Inferior parietal cortex (tissue), 1 donor: Measurements from ENCODE around the gene LGALS3BP.

Experiments used
- DNase-seq: peaks from one replicate; pipeline ENCODE4 v3.0.0-alpha.2; 2016; ENCODE audit errors: extremely low spot score

The LGALS3BP gene

DNA sequence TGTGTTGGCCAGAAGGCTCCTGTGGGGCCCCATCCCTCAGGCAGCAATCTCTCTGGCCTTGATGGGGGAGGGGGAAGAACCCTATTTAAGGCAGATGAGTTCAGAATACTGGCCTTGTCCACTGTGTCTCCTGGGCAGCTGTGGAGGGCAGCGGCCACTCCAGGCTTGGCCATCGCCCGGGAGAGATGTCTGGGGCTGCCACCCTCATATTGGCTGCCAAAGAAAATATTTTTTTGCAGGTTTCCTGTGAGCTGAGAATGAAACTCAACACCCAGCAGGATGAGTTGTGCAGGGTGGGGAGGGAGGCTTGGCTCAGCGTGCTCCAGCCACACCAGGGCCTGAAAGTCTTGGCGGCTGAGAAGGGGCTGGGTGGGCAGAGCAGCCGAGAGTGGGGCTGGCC lies 40.1 kb downstream of the LGALS3BP start:
- DNase-seq = no peak

DNA sequence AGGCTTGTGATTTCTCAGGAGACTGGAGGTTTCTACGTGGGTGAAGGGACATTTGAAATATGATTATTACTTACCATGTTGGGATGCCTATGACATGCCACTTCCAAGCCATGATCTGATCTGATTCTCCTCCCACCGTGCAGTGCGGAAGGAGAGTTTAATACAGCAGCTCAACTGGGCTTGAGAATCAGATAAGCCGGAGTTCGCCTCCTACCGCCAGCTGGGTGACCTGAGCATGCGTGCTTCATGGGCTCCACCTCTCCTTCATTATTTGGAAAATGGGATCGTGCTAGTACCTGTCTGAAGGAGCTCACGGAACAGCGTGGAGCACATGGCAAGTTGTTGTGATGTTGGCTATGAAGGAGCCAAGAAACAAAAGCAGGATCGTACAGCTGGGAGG lies 42.2 kb downstream of the LGALS3BP start:
- DNase-seq = no peak

DNA sequence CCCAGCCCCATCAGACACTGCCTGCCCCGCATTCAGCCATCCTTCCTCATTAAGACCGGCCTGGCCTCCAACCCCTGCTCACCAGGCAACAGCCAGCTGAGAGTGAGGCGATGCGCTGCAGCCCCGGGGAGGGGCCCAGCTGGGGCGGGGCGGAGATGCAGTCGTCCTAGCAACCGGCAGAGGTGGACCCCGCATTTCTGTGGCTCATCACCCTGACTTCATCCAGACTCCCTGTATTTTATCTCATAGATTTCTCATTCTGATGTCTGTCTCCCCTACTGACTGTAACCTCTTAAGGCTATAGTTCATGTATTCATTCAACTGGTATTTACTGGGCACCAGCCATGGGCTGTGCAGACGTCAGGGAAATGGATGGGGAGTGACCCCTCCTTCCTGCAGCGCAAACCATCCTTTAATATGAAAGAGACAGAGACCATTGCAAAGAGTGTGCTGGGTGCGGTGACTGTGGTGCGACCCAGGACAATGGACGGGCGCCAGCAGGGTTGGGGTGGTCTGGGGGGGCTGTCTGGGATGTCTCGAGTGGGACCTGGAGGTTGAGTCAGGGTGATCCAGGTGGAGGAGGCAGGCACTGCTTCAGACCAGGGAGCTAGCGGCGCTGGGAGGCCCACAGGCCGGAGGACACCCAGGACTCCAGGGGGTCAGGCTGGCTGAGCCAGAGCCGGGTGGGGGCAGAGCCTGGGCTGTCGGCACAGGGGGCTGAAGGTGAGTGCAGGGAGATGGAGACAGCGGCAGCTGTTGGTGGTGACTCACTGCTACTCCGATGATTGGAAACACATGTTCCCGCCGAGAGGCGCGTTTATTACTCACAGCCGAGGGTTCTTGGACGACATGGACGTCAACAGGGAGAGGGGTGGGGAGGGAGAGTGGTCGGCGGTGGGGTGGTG lies 44.1 kb downstream of the LGALS3BP start:
- no peak for DNase-seq

DNA sequence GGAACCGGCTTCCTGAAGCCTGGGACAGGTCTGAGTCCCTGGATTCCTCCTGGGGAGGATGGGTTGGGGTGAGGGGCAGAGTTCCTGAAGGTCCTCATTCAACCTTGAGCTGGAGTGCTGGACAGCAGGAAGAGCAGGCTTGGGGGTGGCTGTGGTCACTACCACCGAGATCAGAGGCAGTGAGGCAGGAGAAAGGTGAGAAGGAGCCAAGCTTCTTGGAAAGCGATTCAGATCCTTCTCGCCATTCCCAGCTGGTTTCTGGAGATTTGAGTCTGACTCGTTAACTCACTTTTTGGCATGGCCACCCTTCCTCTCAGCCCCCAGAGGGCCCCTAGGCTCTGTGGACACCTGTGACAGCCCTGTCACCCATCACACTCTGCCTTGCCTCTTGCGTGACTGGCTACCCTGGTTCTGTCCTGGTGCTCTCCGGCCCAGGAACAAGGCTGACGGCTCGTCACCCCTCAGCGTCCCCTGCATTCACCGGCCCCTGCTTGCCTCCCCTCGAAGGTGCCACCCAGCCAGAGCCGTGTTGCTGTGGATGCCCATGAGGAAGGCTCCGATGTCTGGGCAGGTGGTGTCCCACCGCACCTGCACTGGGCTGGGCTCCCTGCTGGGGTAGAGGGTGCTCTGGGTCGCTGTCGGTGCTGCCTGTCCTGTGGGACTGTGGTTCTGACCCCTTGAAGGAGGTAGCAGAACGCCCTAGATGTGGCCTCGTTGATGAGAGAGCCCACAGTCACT lies 44.9 kb downstream of the LGALS3BP start:
- DNase-seq = no peak

- no peak for DNase-seq
Observed at GRCh38 chr17:78933959-78934568, 45.7 kb downstream of the LGALS3BP start.

GRCh38 chr17:78933025-78933958 lies 46.4 kb downstream of the LGALS3BP start:
- no peak for DNase-seq

DNA sequence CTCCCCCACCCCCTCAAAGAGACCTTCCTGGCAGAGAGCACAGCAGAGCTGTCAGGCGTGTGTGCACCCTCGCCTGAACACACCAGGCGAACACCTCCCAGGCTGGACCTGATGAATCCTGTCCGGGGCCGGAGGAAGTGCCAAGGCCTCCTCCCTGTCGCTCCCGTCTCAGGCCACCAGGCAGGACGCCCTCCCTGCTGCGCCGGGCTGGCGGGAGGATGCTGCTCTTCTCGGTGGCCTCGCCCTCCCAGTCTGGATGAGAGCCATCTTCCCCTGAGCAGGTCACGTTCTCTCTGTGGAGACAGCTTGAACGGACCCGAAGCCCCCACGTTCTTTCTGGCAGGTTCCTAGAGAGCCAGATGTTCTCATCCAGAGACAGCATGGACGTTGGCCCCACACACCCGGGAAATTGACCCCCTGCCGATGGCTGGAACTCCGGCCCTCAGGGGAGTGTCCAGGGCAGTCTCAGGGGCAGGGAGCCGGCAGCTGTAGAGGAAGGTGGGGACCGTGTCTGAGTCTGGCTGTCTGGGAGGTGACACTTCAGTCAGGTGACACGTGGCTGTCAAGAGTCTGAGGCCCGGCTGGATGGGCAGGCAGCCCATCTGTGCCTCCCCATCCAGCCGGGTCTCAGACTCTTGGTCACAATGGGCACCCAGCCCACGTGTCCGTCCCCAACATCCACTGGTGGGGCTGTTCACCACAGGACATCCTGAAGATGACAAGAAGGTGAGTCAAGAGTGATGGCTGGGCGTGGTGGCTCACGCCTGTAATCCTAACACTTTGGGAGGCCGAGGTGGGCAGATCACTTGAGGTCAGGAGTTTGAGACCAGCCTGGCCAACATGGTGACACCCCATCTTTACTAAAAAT lies 49.6 kb downstream of the LGALS3BP start:
- no peak for DNase-seq

- DNase-seq = peak; percentile 61
Observed at GRCh38 chr17:78925662-78926555, 53.8 kb downstream of the LGALS3BP start.

DNA sequence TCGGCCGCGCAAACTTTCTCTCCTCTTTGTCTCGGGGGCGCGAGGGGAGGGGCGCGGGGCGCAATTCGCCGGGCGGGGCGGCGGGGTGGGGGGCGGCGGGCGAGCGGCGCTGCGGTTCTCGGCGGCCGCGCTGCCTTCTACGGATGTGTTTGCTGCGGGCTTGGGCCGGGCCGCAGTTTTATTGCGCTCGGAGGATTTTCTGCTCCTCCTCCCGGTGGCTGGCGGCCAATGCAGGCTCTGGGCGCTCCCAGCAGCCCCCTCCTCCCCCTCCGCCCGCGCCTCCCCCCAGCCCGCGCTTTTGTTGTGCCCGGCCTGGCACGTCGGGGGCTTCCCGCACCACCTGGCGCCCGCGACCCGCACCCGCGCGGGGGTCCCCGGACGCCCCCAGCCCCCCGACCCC lies 54.5 kb downstream of the LGALS3BP start, which contains the start of gene TIMP2:
TIMP2 (minus strand) TSS at position 154 of the 400 bp plus-strand sequence. CDS start 299 bp downstream, outside the sequence.
- peak; percentile 74 for DNase-seq

GRCh38 chr17:78924481-78925151 lies 55.1 kb downstream of the LGALS3BP start:
- DNase-seq = no peak

- no peak for DNase-seq
Observed at GRCh38 chr17:78923660-78924453, 55.9 kb downstream of the LGALS3BP start.

- DNase-seq = no peak
Observed at GRCh38 chr17:78922816-78923498, 56.8 kb downstream of the LGALS3BP start.

GRCh38 chr17:78921437-78921971 lies 58.2 kb downstream of the LGALS3BP start:
- DNase-seq = peak; percentile 55
